Upper lobe of right lung (tissue), 1 donor: ENCODE results near the gene NCOA7. TPM values are rescaled to one million over a fixed set of nuclear protein-coding genes. Genes with fewer than 3 reads are reported as not detected.
A peak's percentile ranks its signal among the peaks of the same experiment; 100 is the strongest.
"Not testable (repeated sequence)": the region's sequence is repeated elsewhere in the genome, so short reads cannot be mapped to it uniquely, and the experiment has no call there.

Source experiments
- ATAC-seq: fragments of 200-7000 bp; cut with Tn5 transposase; one replicate; pipeline ENCODE4 v1.9.1; 2020; ENCODE audit warnings: mild to moderate bottlenecking, moderate library complexity
- DNase-seq: peaks from one replicate; pipeline ENCODE4 v3.0.0-alpha.2; 2020
- H3K27ac ChIP-seq: fragments of 200-600 bp; one replicate; pipeline ENCODE4 v1.8.0; 2022
- H3K27me3 ChIP-seq: fragments of 200-600 bp; one replicate; pipeline ENCODE4 v1.8.0; 2022; ENCODE audit warnings: mild to moderate bottlenecking
- H3K36me3 ChIP-seq: fragments of 200-600 bp; one replicate; pipeline ENCODE4 v1.8.0; 2022
- H3K4me1 ChIP-seq: fragments of 200-600 bp; one replicate; pipeline ENCODE4 v1.8.0; 2022
- H3K4me3 ChIP-seq: fragments of 200-600 bp; one replicate; pipeline ENCODE4 v1.8.0; 2022; ENCODE audit warnings: mild to moderate bottlenecking
- H3K9me3 ChIP-seq: fragments of 200-600 bp; one replicate; pipeline ENCODE4 v1.8.0; 2022
- CTCF ChIP-seq: fragments of 200-600 bp; IDR thresholded peaks from one replicate; pipeline ENCODE4 v1.8.0; 2022; ENCODE audit warnings: antibody characterized with exemption
- intact Hi-C: fragments of 100-400 bp; cut with DNase I; formaldehyde crosslinking; loops from one replicate; pipeline ENCODE4 v1.11.0; 2022
- total RNA-seq: library from RNA; stranded (reverse); fragmentation: NEBNext Ultra II Directional; extraction: Animal tissue kit (Norgen Biotek cat#: 25700); gene quantifications from one replicate; pipeline ENCODE4 v1.2.1, GENCODE V29; 2021
- donor health status: DM: no; HTN: yes; CAD: no; lungs with severe emphysema.

NCOA7 gene
- total RNA-seq, 1 donor from 2014 or later = 80.8 TPM

GRCh38 chr6:125899726-125900182 lies 109.0 kb downstream of the NCOA7 start:
- H3K4me1 ChIP-seq = no peaks in the 10 kb centered on the region
- TF ChIP-seq CTCF = no peak
- peaks cover 17% of the 10 kb centered on the region for H3K36me3 ChIP-seq
- H3K27me3 ChIP-seq = no peaks in the 10 kb centered on the region
- no peaks in the 10 kb centered on the region for H3K9me3 ChIP-seq
- intact Hi-C loops = no loop called here
- DNase-seq = no peak
- no peak overlapping the region for H3K27ac ChIP-seq
- peak; percentile 69 for ATAC-seq
- H3K4me3 ChIP-seq = no peak overlapping the region

- ATAC-seq = peak; percentile 86
- no peaks in the 10 kb centered on the region for H3K9me3 ChIP-seq
- intact Hi-C loops = no loop called here
- no peak overlapping the region for H3K27ac ChIP-seq
- no peak for TF ChIP-seq CTCF
- DNase-seq = no peak
- no peaks in the 10 kb centered on the region for H3K27me3 ChIP-seq
- H3K4me3 ChIP-seq = no peak overlapping the region
- H3K4me1 ChIP-seq = no peaks in the 10 kb centered on the region
- H3K36me3 ChIP-seq = peaks cover 21% of the 10 kb centered on the region
Measured at GRCh38 chr6:125904871-125905270, 114.1 kb downstream of the NCOA7 start.

- Histone ChIP-seq H3K4me1 (no peaks in the 10 kb centered on the region), H3K27ac (no peak overlapping the region), H3K4me3 (no peak overlapping the region), H3K36me3 (peaks cover 11% of the 10 kb centered on the region), H3K27me3 (no peaks in the 10 kb centered on the region), H3K9me3 (no peaks in the 10 kb centered on the region)
- ATAC-seq = peak; percentile 80
- intact Hi-C loops = no loop called here
- peak; percentile 64 for DNase-seq
- TF ChIP-seq CTCF = peak; percentile 77
Measured at GRCh38 chr6:125906158-125906998, 115.6 kb downstream of the NCOA7 start.

- DNase-seq = no peak
- Histone ChIP-seq H3K4me1 (no peaks in the 10 kb centered on the region), H3K27ac (no peak overlapping the region), H3K36me3 (peaks cover 27% of the 10 kb centered on the region), H3K9me3 (no peaks in the 10 kb centered on the region), H3K4me3 (no peak overlapping the region), H3K27me3 (no peaks in the 10 kb centered on the region)
- intact Hi-C loops = no loop called here
- ATAC-seq = peak; percentile 44
- TF ChIP-seq CTCF = no peak
Measured at GRCh38 chr6:125910527-125910926, 119.8 kb downstream of the NCOA7 start.

GRCh38 chr6:125911051-125911451 lies 120.3 kb downstream of the NCOA7 start:
- H3K9me3 ChIP-seq, H3K27me3 ChIP-seq, DNase-seq, ATAC-seq, intact Hi-C loops, H3K4me3 ChIP-seq, H3K27ac ChIP-seq, H3K4me1 ChIP-seq: not testable (repeated sequence)
- H3K36me3 ChIP-seq = peaks cover 32% of the 10 kb centered on the region

- H3K27ac ChIP-seq, H3K27me3 ChIP-seq, H3K4me3 ChIP-seq, H3K9me3 ChIP-seq, ATAC-seq, DNase-seq, intact Hi-C loops, H3K4me1 ChIP-seq: not testable (repeated sequence)
- H3K36me3 ChIP-seq = peaks cover 41% of the 10 kb centered on the region
Measured at GRCh38 chr6:125912430-125912829, 121.7 kb downstream of the NCOA7 start.
